Bronchial epithelial cell (primary cell): ENCODE data around the gene MYH7. TPM values are rescaled to one million over a fixed set of nuclear protein-coding genes. Genes with fewer than 3 reads are reported as not detected.

ENCODE experiments used
- DNase-seq: peaks from one replicate; pipeline ENCODE4 v3.0.0-alpha.2; 2010; ENCODE audit warnings: low read depth
- FAIRE-seq: peaks from 2 replicates; lab custom pipeline; 2011; peaks lifted over from hg19 to GRCh38; lab: Jason Lieb, UNC
- H3K27me3 ChIP-seq: 2 replicates; pipeline ENCODE4 v1.5.1; 2011; ENCODE audit warnings: low read length; ENCODE audit not compliant: control insufficient read depth, insufficient read depth
- H3K36me3 ChIP-seq: 2 replicates; pipeline ENCODE4 v1.5.1; 2011; ENCODE audit warnings: low read length; ENCODE audit not compliant: control insufficient read depth, insufficient read depth
- H3K4me3 ChIP-seq: 2 replicates; pipeline ENCODE4 v1.5.1; 2011; ENCODE audit warnings: mild to moderate bottlenecking, low read depth, low read length, control low read depth
- total RNA-seq: library from RNA; depleted of rRNA; stranded (reverse); fragments of >200 nt; gene quantifications from 2 replicates; pipeline ENCODE4 v1.2.1, GENCODE V29; 2014
- TF ChIP-seq, protein P1 (sequence below): IDR thresholded peaks from 2 replicates; pipeline ENCODE4 v1.5.1; 2011; ENCODE audit warnings: mild to moderate bottlenecking, moderate library complexity, low read length, control low read depth, inconsistent platforms; ENCODE audit not compliant: insufficient read depth, severe bottlenecking

Gene MYH7
- total RNA-seq, 1 donor from 2014 or later, result not detected

DNA sequence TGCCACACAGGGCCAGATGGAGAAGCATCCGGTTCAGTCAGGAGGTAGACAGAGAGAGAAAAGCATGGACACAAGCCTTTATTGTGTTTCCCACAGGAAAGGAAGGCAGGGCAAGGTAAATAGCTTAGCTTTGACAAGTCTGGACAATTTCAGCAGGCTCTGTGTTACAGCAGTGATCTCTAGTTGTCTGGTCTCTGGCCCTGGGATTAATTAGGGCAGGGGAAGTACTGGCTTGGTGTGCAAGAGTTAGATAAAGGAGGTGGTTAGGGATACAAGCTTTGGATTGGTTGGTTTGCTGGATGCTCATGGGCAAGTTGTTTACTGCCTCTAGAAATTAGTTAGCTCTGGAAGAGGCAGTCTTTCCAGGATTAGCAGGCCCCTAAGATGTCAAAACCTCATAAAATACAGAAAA lies 19.0 kb upstream of the MYH7 start:
- peak; percentile 80 for DNase-seq
- Histone ChIP-seq H3K36me3 (no peaks in the 10 kb centered on the region), H3K27me3 (no peaks in the 10 kb centered on the region), H3K4me3 (no peak overlapping the region)
- FAIRE-seq, result peak; percentile 93
- TF ChIP-seq, protein P1, sequence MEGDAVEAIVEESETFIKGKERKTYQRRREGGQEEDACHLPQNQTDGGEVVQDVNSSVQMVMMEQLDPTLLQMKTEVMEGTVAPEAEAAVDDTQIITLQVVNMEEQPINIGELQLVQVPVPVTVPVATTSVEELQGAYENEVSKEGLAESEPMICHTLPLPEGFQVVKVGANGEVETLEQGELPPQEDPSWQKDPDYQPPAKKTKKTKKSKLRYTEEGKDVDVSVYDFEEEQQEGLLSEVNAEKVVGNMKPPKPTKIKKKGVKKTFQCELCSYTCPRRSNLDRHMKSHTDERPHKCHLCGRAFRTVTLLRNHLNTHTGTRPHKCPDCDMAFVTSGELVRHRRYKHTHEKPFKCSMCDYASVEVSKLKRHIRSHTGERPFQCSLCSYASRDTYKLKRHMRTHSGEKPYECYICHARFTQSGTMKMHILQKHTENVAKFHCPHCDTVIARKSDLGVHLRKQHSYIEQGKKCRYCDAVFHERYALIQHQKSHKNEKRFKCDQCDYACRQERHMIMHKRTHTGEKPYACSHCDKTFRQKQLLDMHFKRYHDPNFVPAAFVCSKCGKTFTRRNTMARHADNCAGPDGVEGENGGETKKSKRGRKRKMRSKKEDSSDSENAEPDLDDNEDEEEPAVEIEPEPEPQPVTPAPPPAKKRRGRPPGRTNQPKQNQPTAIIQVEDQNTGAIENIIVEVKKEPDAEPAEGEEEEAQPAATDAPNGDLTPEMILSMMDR, result no peak

DNA sequence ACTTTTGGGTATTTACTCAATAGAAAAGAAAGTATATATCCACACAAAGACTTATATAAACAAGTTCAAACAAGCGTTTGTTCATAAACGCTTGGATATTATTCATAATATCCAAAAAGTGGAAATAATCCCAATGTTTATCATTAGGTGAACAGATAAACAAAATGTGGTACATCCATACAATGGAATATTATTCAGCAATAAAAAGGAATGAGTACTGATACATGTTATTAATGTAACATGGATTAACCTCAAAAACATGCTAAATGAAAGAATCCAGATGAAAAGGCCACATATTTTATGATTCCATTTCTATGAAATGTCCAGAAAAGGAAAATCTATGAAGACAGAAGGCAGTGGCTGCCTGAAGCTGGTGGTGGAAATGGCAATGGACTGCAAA lies 16.8 kb upstream of the MYH7 start:
- no peak overlapping the region for H3K4me3 ChIP-seq
- H3K27me3 ChIP-seq, result no peaks in the 10 kb centered on the region
- H3K36me3 ChIP-seq, result no peaks in the 10 kb centered on the region
- no peak for DNase-seq
- FAIRE-seq, result no peak
- TF ChIP-seq, protein P1, result no peak

GRCh38 chr14:23450379-23450778 lies 14.9 kb upstream of the MYH7 start:
- TF ChIP-seq, protein P1, result no peak
- H3K4me3 ChIP-seq, result no peak overlapping the region
- no peaks in the 10 kb centered on the region for H3K27me3 ChIP-seq
- H3K36me3 ChIP-seq, result no peaks in the 10 kb centered on the region
- DNase-seq (no peak), FAIRE-seq (no peak)

- Histone ChIP-seq H3K36me3 (no peaks in the 10 kb centered on the region), H3K27me3 (no peaks in the 10 kb centered on the region), H3K4me3 (no peak overlapping the region)
- no peak for DNase-seq
- FAIRE-seq, result no peak
- TF ChIP-seq, protein P1, result no peak
These were observed 13.9 kb upstream of the MYH7 start for GRCh38 chr14:23449314-23449713.

- FAIRE-seq (no peak), DNase-seq (no peak)
- TF ChIP-seq, protein P1, result no peak
- H3K27me3 ChIP-seq, result peaks cover 1% of the 10 kb centered on the region
- no peak overlapping the region for H3K4me3 ChIP-seq
- no peaks in the 10 kb centered on the region for H3K36me3 ChIP-seq
These were observed 12.2 kb upstream of the MYH7 start for GRCh38 chr14:23447361-23448350.
